ENCODE results near the gene LRRC58.

- no peak for TF ChIP-seq GATA3 (IDR thresholded peaks at IDR 0.05; ENCODE audit: low read depth, low read length)
- no peak for TF ChIP-seq GATA2 (IDR thresholded peaks at IDR 0.05; ENCODE audit: low read depth, low read length)
Observed at GRCh38 chr3:120281261-120281660, 67.9 kb downstream of the LRRC58 start.

All from SH-SY5Y (cell line).